ENCODE results near the gene TYMP. TPM values are rescaled to one million over a fixed set of nuclear protein-coding genes. Genes with fewer than 3 reads are reported as not detected.

The TYMP gene
- total and polyA plus RNA-seq, 2 donors (not counting 1 experiment from before 2014, with no cell fraction given), result 3.7 to 40.1 TPM

DNA sequence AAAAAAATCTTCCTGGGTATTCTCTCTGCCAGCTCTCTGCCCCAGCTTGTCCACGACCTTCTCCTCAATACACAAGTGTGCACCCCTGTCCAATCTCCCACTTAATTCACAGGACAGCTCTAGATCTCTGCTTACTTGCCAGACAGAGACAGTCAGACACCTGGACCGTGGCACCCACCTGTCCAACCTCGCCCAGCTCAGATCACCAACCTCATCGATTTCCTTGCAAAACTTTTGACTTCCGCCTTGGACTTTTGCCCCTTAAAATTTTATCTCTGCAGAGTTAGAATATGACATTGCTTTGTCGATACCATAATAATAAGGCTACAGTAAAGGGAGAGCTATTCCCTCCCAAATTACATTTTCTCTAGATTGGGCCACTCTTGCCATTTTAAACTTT, 32.7 kb downstream of the TYMP start:
- Histone ChIP-seq H4K20me1 (ENCODE audit: control insufficient read depth, extremely low read depth, insufficient read depth, low read length) (no peaks in the 10 kb centered on the region), H2AFZ (ENCODE audit: low read length) (no peak overlapping the region), H3K79me2 (ENCODE audit: control insufficient read depth, insufficient read depth, low read length) (no peaks in the 10 kb centered on the region), H3K9ac (ENCODE audit: insufficient read depth, low read length) (no peak overlapping the region), H3K27me3 (ENCODE audit: control insufficient read depth, insufficient read depth, low read length) (no peaks in the 10 kb centered on the region), H3K9me3 (ENCODE audit: control insufficient read depth, insufficient read depth, low read depth, low read length) (no peaks in the 10 kb centered on the region), H3K4me2 (ENCODE audit: extremely low read depth, insufficient read depth, low read length) (no peak overlapping the region), H3K4me1 (ENCODE audit: control insufficient read depth, extremely low read depth, insufficient read depth, low read length) (no peaks in the 10 kb centered on the region), H3K36me3 (ENCODE audit: control insufficient read depth, insufficient read depth, low read length) (no peaks in the 10 kb centered on the region), H3K27ac (ENCODE audit: insufficient read depth, low read length) (no peak overlapping the region), H3K4me3 (replicated peaks in 1 of 4; ENCODE audit: control extremely low read depth in 1 of 4, insufficient read depth in 1 of 4, low read depth in 3 of 4, low read length in 4 of 4) (no peak overlapping the region)
- TF ChIP-seq CTCF (conservative IDR thresholded peaks at IDR 0.05 in 1 of 2, IDR thresholded peaks at IDR 0.05 in 1 of 2; ENCODE audit: low read depth in 1 of 2, low read length in 2 of 2) (no peak), EZH2 (IDR thresholded peaks at IDR 0.05; ENCODE audit: low read length, missing control alignments) (no peak)
- no peak for DNase-seq (ENCODE audit: low read depth in 2 of 2)

DNA sequence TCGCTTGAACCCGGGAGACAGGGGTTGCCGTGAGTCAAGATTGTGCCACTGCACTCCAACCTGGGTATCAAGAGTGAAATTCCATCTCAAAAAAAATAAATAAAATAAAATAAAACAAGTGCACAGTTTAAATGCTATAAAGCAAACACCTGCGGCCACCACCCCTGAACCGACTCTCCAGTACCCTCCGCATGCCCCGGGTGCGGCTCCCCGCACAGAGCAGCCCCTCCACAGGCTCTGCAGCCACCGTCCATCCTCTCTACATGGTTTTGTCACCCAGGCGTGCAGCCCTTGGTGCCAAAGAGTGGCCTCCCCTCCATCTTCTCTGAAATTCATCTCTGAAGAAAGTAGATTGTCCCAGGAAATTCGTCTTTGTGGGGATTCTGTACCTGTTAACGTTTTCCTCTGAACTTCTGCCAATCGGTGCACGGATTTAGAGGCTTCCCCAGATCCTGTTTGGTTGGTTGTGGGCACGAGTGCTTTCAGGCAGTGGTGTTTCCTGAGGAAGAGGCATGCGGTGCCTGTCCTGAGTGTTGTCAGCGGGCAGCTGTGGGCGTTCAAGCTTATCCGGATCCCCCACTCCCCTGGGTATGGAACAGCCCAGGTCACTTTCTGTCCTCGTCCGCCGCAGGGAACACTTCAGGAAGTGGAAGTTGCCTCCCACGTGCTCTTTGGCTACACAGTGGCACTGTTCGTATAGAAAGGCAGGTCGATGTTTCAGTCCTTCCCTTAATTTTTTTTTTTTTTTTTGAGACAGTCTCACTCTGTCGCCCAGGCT, 39.1 kb downstream of the TYMP start:
- no peak overlapping the region for H3K27ac ChIP-seq (ENCODE audit: insufficient read depth, low read length)
- no peaks in the 10 kb centered on the region for H3K9me3 ChIP-seq (ENCODE audit: control insufficient read depth, insufficient read depth, low read depth, low read length)
- H3K36me3 ChIP-seq (ENCODE audit: control insufficient read depth, insufficient read depth, low read length), result no peaks in the 10 kb centered on the region
- TF ChIP-seq EZH2 (IDR thresholded peaks at IDR 0.05; ENCODE audit: low read length, missing control alignments), result no peak
- H4K20me1 ChIP-seq (ENCODE audit: control insufficient read depth, extremely low read depth, insufficient read depth, low read length), result no peaks in the 10 kb centered on the region
- no peak overlapping the region for H3K4me2 ChIP-seq (ENCODE audit: extremely low read depth, insufficient read depth, low read length)
- no peak for DNase-seq (ENCODE audit: low read depth in 2 of 2)
- no peak overlapping the region for H3K4me3 ChIP-seq (replicated peaks in 1 of 4; ENCODE audit: control extremely low read depth in 1 of 4, insufficient read depth in 1 of 4, low read depth in 3 of 4, low read length in 4 of 4)
- H3K27me3 ChIP-seq (ENCODE audit: control insufficient read depth, insufficient read depth, low read length), result no peaks in the 10 kb centered on the region
- no peaks in the 10 kb centered on the region for H3K4me1 ChIP-seq (ENCODE audit: control insufficient read depth, extremely low read depth, insufficient read depth, low read length)
- no peaks in the 10 kb centered on the region for H3K79me2 ChIP-seq (ENCODE audit: control insufficient read depth, insufficient read depth, low read length)
- no peak overlapping the region for H2AFZ ChIP-seq (ENCODE audit: low read length)
- H3K9ac ChIP-seq (ENCODE audit: insufficient read depth, low read length), result no peak overlapping the region

GRCh38 chr22:50489363-50490243, 40.2 kb downstream of the TYMP start:
- no peaks in the 10 kb centered on the region for H3K4me1 ChIP-seq (ENCODE audit: control insufficient read depth, extremely low read depth, insufficient read depth, low read length)
- no peak overlapping the region for H3K4me2 ChIP-seq (ENCODE audit: extremely low read depth, insufficient read depth, low read length)
- H3K4me3 ChIP-seq (replicated peaks in 1 of 4; ENCODE audit: control extremely low read depth in 1 of 4, insufficient read depth in 1 of 4, low read depth in 3 of 4, low read length in 4 of 4), result no peak overlapping the region
- no peak overlapping the region for H3K9ac ChIP-seq (ENCODE audit: insufficient read depth, low read length)
- TF ChIP-seq CTCF (conservative IDR thresholded peaks at IDR 0.05 in 1 of 2, IDR thresholded peaks at IDR 0.05 in 1 of 2; ENCODE audit: low read depth in 1 of 2, low read length in 2 of 2), result no peak
- no peak for TF ChIP-seq EZH2 (IDR thresholded peaks at IDR 0.05; ENCODE audit: low read length, missing control alignments)
- no peak overlapping the region for H2AFZ ChIP-seq (ENCODE audit: low read length)
- no peaks in the 10 kb centered on the region for H4K20me1 ChIP-seq (ENCODE audit: control insufficient read depth, extremely low read depth, insufficient read depth, low read length)
- H3K9me3 ChIP-seq (ENCODE audit: control insufficient read depth, insufficient read depth, low read depth, low read length), result no peaks in the 10 kb centered on the region
- no peaks in the 10 kb centered on the region for H3K36me3 ChIP-seq (ENCODE audit: control insufficient read depth, insufficient read depth, low read length)
- H3K79me2 ChIP-seq (ENCODE audit: control insufficient read depth, insufficient read depth, low read length), result no peaks in the 10 kb centered on the region
- H3K27ac ChIP-seq (ENCODE audit: insufficient read depth, low read length), result no peak overlapping the region
- DNase-seq (ENCODE audit: low read depth in 2 of 2), result no peak
- no peaks in the 10 kb centered on the region for H3K27me3 ChIP-seq (ENCODE audit: control insufficient read depth, insufficient read depth, low read length)

All from fibroblast of lung (primary cell).